HepG2 (cell line): ENCODE measurements around the gene SIX4. TPM values are rescaled to one million over a fixed set of nuclear protein-coding genes. Genes with fewer than 3 reads are reported as not detected.
A peak's percentile ranks its signal among the peaks of the same experiment; 100 is the strongest.

Source experiments
- DNMT1 ChIP-seq: sonication (generic); formaldehyde crosslinking; IDR thresholded peaks from 2 replicates; pipeline ENCODE4 v1.5.1; 2020; ENCODE audit warnings: mild to moderate bottlenecking, missing genetic modification reagents
- MEF2D ChIP-seq: sonication (generic); formaldehyde crosslinking; IDR thresholded peaks from 2 replicates; pipeline ENCODE4 v1.5.1; 2020; ENCODE audit warnings: mild to moderate bottlenecking, missing genetic modification reagents
- MIER3 ChIP-seq: IDR thresholded peaks from 2 replicates; pipeline ENCODE4 v1.6.1; 2016; ENCODE audit warnings: missing compliant biosample characterization, borderline replicate concordance
- MLLT10 ChIP-seq: sonication (generic); formaldehyde crosslinking; IDR thresholded peaks from 2 replicates; pipeline ENCODE4 v1.4.0; 2020; ENCODE audit warnings: missing genetic modification reagents
- MXI1 ChIP-seq: IDR thresholded peaks from 3 replicates; pipeline ENCODE4 v1.6.1; 2012; ENCODE audit warnings: low read depth, low read length, inconsistent platforms, borderline replicate concordance
- NFAT5 ChIP-seq: sonication (generic); formaldehyde crosslinking; IDR thresholded peaks from 2 replicates; pipeline ENCODE4 v1.4.0; 2020; ENCODE audit warnings: missing genetic modification reagents
- NFIB ChIP-seq: sonication (generic); formaldehyde crosslinking; IDR thresholded peaks from 2 replicates; pipeline ENCODE4 v1.9.0; 2021; ENCODE audit warnings: missing genetic modification reagents, mild to moderate bottlenecking, borderline replicate concordance
- NFIC ChIP-seq: IDR thresholded peaks from 2 replicates; pipeline ENCODE4 v1.6.1; 2012; ENCODE audit warnings: mild to moderate bottlenecking, low read length, inconsistent platforms
- PRMT3 ChIP-seq: sonication (generic); formaldehyde crosslinking; IDR thresholded peaks from 2 replicates; pipeline ENCODE4 v1.8.1; 2022; ENCODE audit warnings: low read depth, mild to moderate bottlenecking, moderate library complexity, missing genetic modification reagents, borderline replicate concordance
- SAFB2 ChIP-seq: sonication (generic); formaldehyde crosslinking; IDR thresholded peaks from 2 replicates; pipeline ENCODE4 v1.5.1; 2020; ENCODE audit warnings: missing genetic modification reagents, low read depth, mild to moderate bottlenecking, borderline replicate concordance
- SKI ChIP-seq: fragments of 450-650 bp; IDR thresholded peaks from one replicate; pipeline ENCODE4 v1.6.1; 2018; ENCODE audit warnings: mild to moderate bottlenecking; ENCODE audit not compliant: partially characterized antibody
- SKIL ChIP-seq: sonication (generic); formaldehyde crosslinking; IDR thresholded peaks from 2 replicates; pipeline ENCODE4 v1.8.0; 2022; ENCODE audit warnings: missing genetic modification reagents, mild to moderate bottlenecking, moderate library complexity, borderline replicate concordance
- SRSF4 ChIP-seq: fragments of 200-400 bp; formaldehyde crosslinking; IDR thresholded peaks from one replicate; pipeline ENCODE4 v1.6.1; 2018; ENCODE audit warnings: mild to moderate bottlenecking, low read depth, low read length, moderate library complexity; ENCODE audit not compliant: poor library complexity, severe bottlenecking
- ZBTB46 ChIP-seq: sonication (generic); formaldehyde crosslinking; IDR thresholded peaks from 2 replicates; pipeline ENCODE4 v1.4.0; 2020; ENCODE audit warnings: mild to moderate bottlenecking, missing genetic modification reagents, borderline replicate concordance
- ZEB1 ChIP-seq: IDR thresholded peaks from 2 replicates; pipeline ENCODE4 v1.6.1; 2012; ENCODE audit warnings: mild to moderate bottlenecking, low read depth, inconsistent platforms; ENCODE audit not compliant: insufficient replicate concordance
- ZNF232 ChIP-seq: sonication (generic); formaldehyde crosslinking; IDR thresholded peaks from 2 replicates; pipeline ENCODE4 v1.4.0; 2020; ENCODE audit warnings: missing genetic modification reagents, borderline replicate concordance
- ZNF3 ChIP-seq: IDR thresholded peaks from 2 replicates; pipeline ENCODE4 v1.7.0; 2017; ENCODE audit warnings: inconsistent platforms
- ZNF703 ChIP-seq: sonication (generic); formaldehyde crosslinking; IDR thresholded peaks from 2 replicates; pipeline ENCODE4 v1.5.1; 2020; ENCODE audit warnings: missing genetic modification reagents, mild to moderate bottlenecking, moderate library complexity, borderline replicate concordance
- polyA plus RNA-seq, 8 experiments: library from polyadenylated mRNA; depleted of rRNA in 3 of 8; stranded (reverse) in 7 of 8; unstranded in 1 of 8; fragments of >200 nt; fragmentation: Illumina TruSeq in 4 of 8; extraction: Trizol in 4 of 8; gene quantifications; 2 replicates each; pipeline versions ENCODE4 v1.2.1 to v1.2.3, GENCODE V29; 2011 to 2016; ENCODE audit warnings: low read depth in 4 of 8, missing spikeins in 1 of 8, mixed read lengths in 1 of 8; ENCODE audit not compliant: insufficient read depth in 1 of 8
- total RNA-seq, 5 experiments: library from RNA; depleted of rRNA; stranded (reverse); fragments of >200 nt; fragmentation: Illumina TruSeq; extraction: Trizol; gene quantifications; 2 replicates each; pipeline ENCODE4 v1.2.3, GENCODE V29; 2016; ENCODE audit warnings: low read depth in 1 of 5
- TF ChIP-seq, protein P1 (sequence below): fragments of 450-650 bp; IDR thresholded peaks from 2 replicates; pipeline ENCODE4 v1.6.1; 2017

The SIX4 gene
- total and polyA plus RNA-seq, 2 of the 13 experiments (the other 11 are each of a cell fraction or from before 2014, with no cell fraction given), result 5.0 to 6.0 TPM

GRCh38 chr14:60691383-60692113, 32.6 kb downstream of the SIX4 start (continued):
- peak; percentile 49; the same call in 1 of the 2 replicates for TF ChIP-seq SKIL
- TF ChIP-seq PRMT3 (CRISPR knock-in tag), result no peak
- no peak for TF ChIP-seq ZEB1
- TF ChIP-seq MIER3 (CRISPR knock-in tag), result 0 out of 2 replicates have a peak, but pooled peaks have one; percentile 47
- no peak for TF ChIP-seq NFAT5 (CRISPR knock-in tag)
- TF ChIP-seq MXI1, result no peak
- no peak for TF ChIP-seq ZNF703 (CRISPR knock-in tag)
- TF ChIP-seq NFIC, result peak; percentile 39; the same call in 1 of the 2 replicates
- no peak for TF ChIP-seq SRSF4
- no peak for TF ChIP-seq NFIB (CRISPR knock-in tag)
- no peak for TF ChIP-seq MLLT10 (CRISPR knock-in tag)
- TF ChIP-seq MEF2D (CRISPR knock-in tag), result no peak
- TF ChIP-seq ZNF3 (CRISPR knock-in tag), result no peak
- no peak for TF ChIP-seq ZBTB46 (CRISPR knock-in tag)
- no peak for TF ChIP-seq ZNF232 (CRISPR knock-in tag)
- TF ChIP-seq SAFB2 (CRISPR knock-in tag), result no peak
- TF ChIP-seq, protein P1, sequence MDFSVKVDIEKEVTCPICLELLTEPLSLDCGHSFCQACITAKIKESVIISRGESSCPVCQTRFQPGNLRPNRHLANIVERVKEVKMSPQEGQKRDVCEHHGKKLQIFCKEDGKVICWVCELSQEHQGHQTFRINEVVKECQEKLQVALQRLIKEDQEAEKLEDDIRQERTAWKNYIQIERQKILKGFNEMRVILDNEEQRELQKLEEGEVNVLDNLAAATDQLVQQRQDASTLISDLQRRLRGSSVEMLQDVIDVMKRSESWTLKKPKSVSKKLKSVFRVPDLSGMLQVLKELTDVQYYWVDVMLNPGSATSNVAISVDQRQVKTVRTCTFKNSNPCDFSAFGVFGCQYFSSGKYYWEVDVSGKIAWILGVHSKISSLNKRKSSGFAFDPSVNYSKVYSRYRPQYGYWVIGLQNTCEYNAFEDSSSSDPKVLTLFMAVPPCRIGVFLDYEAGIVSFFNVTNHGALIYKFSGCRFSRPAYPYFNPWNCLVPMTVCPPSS, result no peak
- TF ChIP-seq SKI, result peak; percentile 67
- TF ChIP-seq DNMT1 (CRISPR knock-in tag), result no peak
